Transverse colon (tissue), 4 donors: Measurements from ENCODE around the gene ISG20L2. TPM values are rescaled to one million over a fixed set of nuclear protein-coding genes. Genes with fewer than 3 reads are reported as not detected.
A peak's percentile ranks its signal among the peaks of the same experiment; 100 is the strongest.

Experiments
- DNase-seq: peaks from one replicate; pipeline ENCODE4 v3.0.0-alpha.2; 2019
- H3K27ac ChIP-seq, 4 donors: fragments of 200-600 bp; sonication (generic); 2 replicates each; pipeline ENCODE4 v1.5.1; 2016 to 2018; ENCODE audit warnings: inconsistent platforms in 4 of 4
- H3K27me3 ChIP-seq: fragments of 200-600 bp; sonication (generic); 2 replicates; pipeline ENCODE4 v1.5.1; 2017; ENCODE audit warnings: inconsistent platforms
- H3K36me3 ChIP-seq, 4 donors: fragments of 200-600 bp; sonication (generic); 2 replicates each; pipeline ENCODE4 v1.5.1; 2017 to 2019; ENCODE audit warnings: inconsistent platforms in 4 of 4
- H3K4me1 ChIP-seq, 4 donors: fragments of 200-600 bp; sonication (generic); 2 replicates each; pipeline ENCODE4 v1.5.1; 2017 to 2020; ENCODE audit warnings: inconsistent platforms in 4 of 4
- H3K4me3 ChIP-seq, 4 donors: fragments of 200-600 bp; sonication (generic); 1 replicate in 1 of 4; 2 replicates in 3 of 4; pipeline versions ENCODE4 v1.5.1 to v1.6.1; 2017 to 2019; ENCODE audit warnings: inconsistent platforms in 4 of 4
- H3K9me3 ChIP-seq, 2 donors: fragments of 200-600 bp; sonication (generic); 2 replicates each; pipeline ENCODE4 v1.5.1; 2017 to 2019; ENCODE audit warnings: inconsistent platforms in 2 of 2
- EP300 ChIP-seq: sonication (generic); formaldehyde crosslinking; IDR thresholded peaks from one replicate; pipeline ENCODE4 v1.6.1; 2017; ENCODE audit warnings: antibody characterized with exemption, low read depth
- POLR2A ChIP-seq: fragments of 450-650 bp; IDR thresholded peaks from one replicate; pipeline ENCODE4 v1.6.1; 2016; ENCODE audit warnings: antibody characterized with exemption, mild to moderate bottlenecking, moderate library complexity
- POLR2AphosphoS5 ChIP-seq, 3 donors: sonication (generic); formaldehyde crosslinking; IDR thresholded peaks; one replicate each; pipeline ENCODE4 v1.6.1; 2016; ENCODE audit warnings: antibody characterized with exemption in 3 of 3
- WGBS, 2 donors: methylation state at CpG; one replicate each; pipeline ENCODE4 v1.1.5; 2018; ENCODE audit warnings: low coverage in 1 of 2; 5-methylcytosine and 5-hydroxymethylcytosine counted together
- in situ Hi-C, 4 donors: fragments of 200-750 bp; cut with MboI; loops; one replicate each; pipeline versions ENCODE4 v1.15.0 to v1.15.1; 2017; ENCODE audit warnings: low sequenced_read_pairs in 3 of 4, low pct_ligation_motif_present in 1 of 4, low pct_unique_long_range_greater_than_20kb in 1 of 4
- intact Hi-C: fragments of 100-400 bp; cut with DNase I; formaldehyde crosslinking; loops from one replicate; pipeline ENCODE4 v1.15.1; 2023; ENCODE audit warnings: low total_unique reads
- total RNA-seq, 4 donors: library from RNA; depleted of rRNA; stranded (reverse); fragments of >200 nt; gene quantifications; one replicate each; pipeline ENCODE4 v1.1.0, GENCODE V29; 2016
- TF ChIP-seq, protein P1 (sequence below), 5 experiments: fragments of 200-600 bp in 3 of 5; fragments of 450-650 bp in 2 of 5; sonication (generic) in 3 of 5; IDR thresholded peaks; 1 replicate in 2 of 5; 2 replicates in 3 of 5; pipeline ENCODE4 v1.5.1; 2016 to 2017; ENCODE audit warnings: antibody characterized with exemption in 5 of 5, inconsistent platforms in 3 of 5, mild to moderate bottlenecking in 2 of 5, moderate library complexity in 1 of 5

The ISG20L2 gene
- total RNA-seq, 4 donors from 2014 or later, result 25.8 to 61.7 (median 33.1) TPM

DNA sequence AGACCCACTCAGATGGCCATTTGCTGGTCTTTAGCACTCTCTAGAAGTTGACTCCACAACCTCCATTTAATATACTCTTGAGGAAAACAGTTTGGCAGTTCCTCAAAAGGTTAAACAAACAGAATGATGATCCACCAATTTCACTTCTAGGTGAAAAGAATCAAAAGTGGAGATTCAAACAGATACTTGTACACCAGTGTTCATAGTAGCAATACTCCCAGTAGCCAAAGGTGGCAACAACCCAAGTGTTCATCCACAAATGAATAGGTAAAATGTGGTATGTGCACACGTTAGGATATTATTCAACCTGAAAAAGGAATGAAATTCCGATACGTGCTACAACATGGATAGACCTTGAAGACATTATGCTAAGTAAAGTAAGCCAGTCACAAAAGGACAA lies 45.0 kb upstream of the ISG20L2 start:
- intact Hi-C loops, result no loop called here
- no peak overlapping the region for H3K27ac ChIP-seq

GRCh38 chr1:156772728-156773497 lies 44.3 kb upstream of the ISG20L2 start:
- DNase-seq, result no peak
- Histone ChIP-seq H3K27me3 (no peaks in the 10 kb centered on the region), H3K9me3 (no peaks in the 10 kb centered on the region), H3K4me3 (no peak overlapping the region), H3K4me1 (peaks cover 15 to 62% (median 38%) of the 10 kb centered on the region in 4 donors), H3K36me3 (peaks cover 0 to 6% (median 1%) of the 10 kb centered on the region in 4 donors), H3K27ac (no peak overlapping the region)
- in situ Hi-C loops, result no loop called here
- intact Hi-C loops, result no loop called here
- TF ChIP-seq, protein P1, sequence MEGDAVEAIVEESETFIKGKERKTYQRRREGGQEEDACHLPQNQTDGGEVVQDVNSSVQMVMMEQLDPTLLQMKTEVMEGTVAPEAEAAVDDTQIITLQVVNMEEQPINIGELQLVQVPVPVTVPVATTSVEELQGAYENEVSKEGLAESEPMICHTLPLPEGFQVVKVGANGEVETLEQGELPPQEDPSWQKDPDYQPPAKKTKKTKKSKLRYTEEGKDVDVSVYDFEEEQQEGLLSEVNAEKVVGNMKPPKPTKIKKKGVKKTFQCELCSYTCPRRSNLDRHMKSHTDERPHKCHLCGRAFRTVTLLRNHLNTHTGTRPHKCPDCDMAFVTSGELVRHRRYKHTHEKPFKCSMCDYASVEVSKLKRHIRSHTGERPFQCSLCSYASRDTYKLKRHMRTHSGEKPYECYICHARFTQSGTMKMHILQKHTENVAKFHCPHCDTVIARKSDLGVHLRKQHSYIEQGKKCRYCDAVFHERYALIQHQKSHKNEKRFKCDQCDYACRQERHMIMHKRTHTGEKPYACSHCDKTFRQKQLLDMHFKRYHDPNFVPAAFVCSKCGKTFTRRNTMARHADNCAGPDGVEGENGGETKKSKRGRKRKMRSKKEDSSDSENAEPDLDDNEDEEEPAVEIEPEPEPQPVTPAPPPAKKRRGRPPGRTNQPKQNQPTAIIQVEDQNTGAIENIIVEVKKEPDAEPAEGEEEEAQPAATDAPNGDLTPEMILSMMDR (IDR thresholded peaks at IDR 0.05), result no peak
- WGBS, 2 donors, result 40 to 53% methylated on average over 1 to 9 of the region's 9 CpGs

More for the DNA sequence above, 45.0 kb upstream of the ISG20L2 start:
- DNase-seq, result no peak
- Histone ChIP-seq H3K36me3 (peaks cover 0 to 6% (median 1%) of the 10 kb centered on the region in 4 donors), H3K27me3 (no peaks in the 10 kb centered on the region), H3K9me3 (no peaks in the 10 kb centered on the region), H3K4me3 (no peak overlapping the region), H3K4me1 (peaks cover 15 to 58% (median 33%) of the 10 kb centered on the region in 4 donors)
- no peak for TF ChIP-seq POLR2AphosphoS5 (IDR thresholded peaks at IDR 0.05)
- no peak for TF ChIP-seq EP300
- TF ChIP-seq, protein P1 (IDR thresholded peaks at IDR 0.05), result no peak
- in situ Hi-C loops, result no loop called here
- 81 to 82% methylated on average over 3 of the region's 3 CpGs for WGBS, 2 donors

GRCh38 chr1:156772222-156772621 lies 43.7 kb upstream of the ISG20L2 start:
- WGBS, 2 donors, result 86 to 90% methylated on average over 3 of the region's 3 CpGs
- in situ Hi-C loops, result no loop called here
- TF ChIP-seq EP300 (no peak), POLR2A (no peak), POLR2AphosphoS5 (IDR thresholded peaks at IDR 0.05) (no peak)
- TF ChIP-seq, protein P1 (IDR thresholded peaks at IDR 0.05), result no peak
- H3K27me3 ChIP-seq, result no peaks in the 10 kb centered on the region
- H3K4me3 ChIP-seq, result no peak overlapping the region
- H3K9me3 ChIP-seq, result no peaks in the 10 kb centered on the region
- peaks cover 0 to 6% (median 1%) of the 10 kb centered on the region in 4 donors for H3K36me3 ChIP-seq
- intact Hi-C loops, result no loop called here
- no peak overlapping the region for H3K27ac ChIP-seq
- H3K4me1 ChIP-seq, result peaks cover 12 to 57% (median 36%) of the 10 kb centered on the region in 4 donors
- no peak for DNase-seq

- in situ Hi-C loops (no loop called here), intact Hi-C loops (no loop called here)
- TF ChIP-seq POLR2A (no peak), POLR2AphosphoS5 (IDR thresholded peaks at IDR 0.05) (no peak), EP300 (no peak)
- TF ChIP-seq, protein P1 (IDR thresholded peaks at IDR 0.05), result no peak
- no peak for DNase-seq
- Histone ChIP-seq H3K27me3 (no peaks in the 10 kb centered on the region), H3K4me3 (peak overlapping the region in 3 of 4 donors; percentile 70 to 96 (median 94)), H3K27ac (peak overlapping the region; percentile 89 to 98 (median 94)), H3K4me1 (peaks cover 12 to 60% (median 39%) of the 10 kb centered on the region in 4 donors), H3K36me3 (peaks cover 0 to 6% (median 1%) of the 10 kb centered on the region in 4 donors), H3K9me3 (no peaks in the 10 kb centered on the region)
- WGBS, 2 donors, result 20 to 32% methylated on average over 4 to 8 of the region's 8 CpGs
Observed at GRCh38 chr1:156768610-156769295, 40.2 kb upstream of the ISG20L2 start.
